ENCODE data around the gene SF3B5.
"Not testable (repeated sequence)": the region's sequence is repeated elsewhere in the genome, so short reads cannot be mapped to it uniquely, and the experiment has no call there.

The SF3B5 gene

DNA sequence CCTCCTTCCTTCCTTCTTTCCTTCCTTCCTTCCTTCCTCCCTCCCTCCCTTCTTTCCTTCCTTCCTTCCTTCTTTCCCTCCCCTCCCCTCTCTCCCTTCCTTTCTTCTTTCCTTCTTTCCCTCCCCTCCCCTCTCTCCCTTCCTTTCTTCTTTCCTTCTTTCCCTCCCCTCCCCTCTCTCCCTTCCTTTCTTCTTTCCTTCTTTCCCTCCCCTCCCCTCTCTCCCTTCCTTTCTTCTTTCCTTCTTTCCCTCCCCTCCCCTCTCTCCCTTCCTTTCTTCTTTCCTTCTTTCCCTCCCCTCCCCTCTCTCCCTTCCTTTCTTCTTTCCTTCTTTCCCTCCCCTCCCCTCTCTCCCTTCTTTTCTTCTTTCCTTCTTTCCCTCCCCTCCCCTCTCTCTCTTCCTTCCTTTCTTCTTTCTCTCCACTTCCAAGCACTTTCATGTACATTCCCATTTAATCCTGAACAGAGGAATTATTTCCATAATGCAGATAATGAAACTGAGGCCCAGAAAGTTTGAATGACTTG lies 36.9 kb upstream of the SF3B5 start:
- not testable (repeated sequence) for H3K27me3 ChIP-seq (ENCODE audit: control insufficient read depth, insufficient read depth, low read length); H3K4me1 ChIP-seq (ENCODE audit: control insufficient read depth, insufficient read depth, low read length); H3K4me3 ChIP-seq (ENCODE audit: low read depth, low read length); H3K27ac ChIP-seq (ENCODE audit: low read depth, low read length); H3K9me3 ChIP-seq (ENCODE audit: control insufficient read depth, insufficient read depth, low read length); H3K9ac ChIP-seq (ENCODE audit: low read depth, low read length); H3K36me3 ChIP-seq (ENCODE audit: control insufficient read depth, insufficient read depth, low read length)

DNA sequence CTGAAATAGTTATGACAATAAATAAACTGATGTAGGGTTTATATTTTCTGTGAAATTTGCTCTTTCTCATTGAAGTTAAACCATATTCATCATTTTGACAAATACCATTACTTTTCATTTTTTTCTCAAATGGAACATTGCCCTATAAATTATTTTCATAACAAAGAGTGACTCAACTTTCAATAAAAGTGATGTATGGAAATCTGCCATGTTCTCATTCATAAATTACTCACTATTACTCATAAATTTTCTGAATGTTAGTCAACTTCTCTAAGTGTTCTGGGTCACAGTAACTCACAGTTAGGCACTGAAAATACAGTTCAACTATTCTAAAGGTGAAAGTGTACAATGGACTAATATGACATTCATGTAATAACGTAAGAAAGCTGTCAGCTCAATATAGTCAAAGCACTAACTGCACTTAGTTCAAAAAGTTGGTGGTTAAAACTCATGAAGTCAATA lies 35.9 kb upstream of the SF3B5 start:
- Histone ChIP-seq H3K4me1 (ENCODE audit: control insufficient read depth, insufficient read depth, low read length) (no peaks in the 10 kb centered on the region), H3K9me3 (ENCODE audit: control insufficient read depth, insufficient read depth, low read length) (no peaks in the 10 kb centered on the region), H3K27ac (ENCODE audit: low read depth, low read length) (no peak overlapping the region), H3K9ac (ENCODE audit: low read depth, low read length) (no peak overlapping the region), H3K36me3 (ENCODE audit: control insufficient read depth, insufficient read depth, low read length) (no peaks in the 10 kb centered on the region), H3K4me3 (ENCODE audit: low read depth, low read length) (no peak overlapping the region), H3K27me3 (ENCODE audit: control insufficient read depth, insufficient read depth, low read length) (no peaks in the 10 kb centered on the region)

DNA sequence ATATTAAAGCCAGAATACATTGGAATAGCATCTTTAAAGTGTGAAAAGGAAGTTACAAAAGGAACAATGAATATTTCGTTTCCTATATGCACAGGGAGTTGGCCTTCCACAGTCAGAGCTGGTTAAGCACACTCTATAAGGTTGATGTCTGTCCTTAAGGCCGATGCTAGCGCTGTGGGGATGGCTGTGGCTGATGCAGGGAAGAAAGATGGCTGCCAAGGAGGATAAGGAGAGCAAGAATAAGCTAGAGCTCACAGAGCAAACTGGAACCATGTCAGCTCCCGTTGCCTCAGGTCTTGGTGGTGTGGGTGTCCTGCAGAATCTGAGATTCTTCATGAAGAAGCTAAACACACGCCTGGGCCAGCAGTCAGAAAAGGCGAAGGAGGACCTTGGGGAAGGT lies 34.1 kb upstream of the SF3B5 start:
- Histone ChIP-seq H3K4me1 (ENCODE audit: control insufficient read depth, insufficient read depth, low read length) (no peaks in the 10 kb centered on the region), H3K9me3 (ENCODE audit: control insufficient read depth, insufficient read depth, low read length) (no peaks in the 10 kb centered on the region), H3K4me3 (ENCODE audit: low read depth, low read length) (no peak overlapping the region), H3K9ac (ENCODE audit: low read depth, low read length) (no peak overlapping the region), H3K27me3 (ENCODE audit: control insufficient read depth, insufficient read depth, low read length) (no peaks in the 10 kb centered on the region), H3K27ac (ENCODE audit: low read depth, low read length) (no peak overlapping the region), H3K36me3 (ENCODE audit: control insufficient read depth, insufficient read depth, low read length) (no peaks in the 10 kb centered on the region)

DNA sequence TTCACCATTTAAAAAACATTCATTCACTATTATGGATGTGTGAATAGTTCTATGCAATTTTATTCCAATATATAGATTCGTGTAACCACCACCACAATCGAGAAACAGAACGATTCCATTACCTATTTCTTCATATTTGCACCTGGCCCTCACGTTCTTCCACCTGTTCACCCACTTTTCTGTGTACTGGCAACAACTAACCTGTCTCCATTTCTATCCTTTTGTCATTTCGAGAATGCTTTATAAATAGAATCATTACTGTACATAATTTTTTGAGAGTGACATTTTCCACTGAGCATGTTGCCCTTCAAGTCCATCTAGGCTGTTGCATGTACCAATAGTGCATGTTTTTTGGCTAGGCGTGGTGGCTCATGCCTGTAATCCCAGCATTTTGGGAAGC lies 31.7 kb upstream of the SF3B5 start:
- H3K4me3 ChIP-seq (ENCODE audit: low read depth, low read length): no peak overlapping the region

DNA sequence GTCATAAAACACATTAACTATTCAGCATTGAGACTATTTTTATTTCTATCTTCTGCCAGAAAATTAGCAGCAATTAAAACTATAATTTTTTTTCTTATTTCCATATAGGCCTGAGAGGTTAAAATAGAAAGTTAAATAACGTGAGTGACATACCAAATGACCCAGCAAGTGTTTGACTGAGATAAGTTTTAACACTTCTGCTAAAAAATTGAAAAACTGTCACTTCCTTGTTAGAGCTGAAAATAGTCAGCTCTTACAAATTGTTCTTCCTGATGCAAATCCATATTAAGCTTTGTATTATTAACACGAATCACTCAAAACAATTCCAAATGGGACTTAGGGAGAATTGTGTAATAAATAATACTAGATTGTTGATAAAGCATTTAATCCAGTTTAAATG lies 28.5 kb upstream of the SF3B5 start:
- no peaks in the 10 kb centered on the region for H3K27me3 ChIP-seq (ENCODE audit: control insufficient read depth, insufficient read depth, low read length)
- H3K9me3 ChIP-seq (ENCODE audit: control insufficient read depth, insufficient read depth, low read length): no peaks in the 10 kb centered on the region
- H3K4me1 ChIP-seq (ENCODE audit: control insufficient read depth, insufficient read depth, low read length): no peaks in the 10 kb centered on the region
- H3K4me3 ChIP-seq (ENCODE audit: low read depth, low read length): no peak overlapping the region
- no peaks in the 10 kb centered on the region for H3K36me3 ChIP-seq (ENCODE audit: control insufficient read depth, insufficient read depth, low read length)
- H3K9ac ChIP-seq (ENCODE audit: low read depth, low read length): no peak overlapping the region
- no peak overlapping the region for H3K27ac ChIP-seq (ENCODE audit: low read depth, low read length)

More for the DNA sequence above, 31.7 kb upstream of the SF3B5 start:
- Histone ChIP-seq H3K4me1 (ENCODE audit: control insufficient read depth, insufficient read depth, low read length) (no peaks in the 10 kb centered on the region), H3K9ac (ENCODE audit: low read depth, low read length) (no peak overlapping the region), H3K9me3 (ENCODE audit: control insufficient read depth, insufficient read depth, low read length) (no peaks in the 10 kb centered on the region), H3K27ac (ENCODE audit: low read depth, low read length) (no peak overlapping the region), H3K36me3 (ENCODE audit: control insufficient read depth, insufficient read depth, low read length) (no peaks in the 10 kb centered on the region), H3K27me3 (ENCODE audit: control insufficient read depth, insufficient read depth, low read length) (no peaks in the 10 kb centered on the region)

DNA sequence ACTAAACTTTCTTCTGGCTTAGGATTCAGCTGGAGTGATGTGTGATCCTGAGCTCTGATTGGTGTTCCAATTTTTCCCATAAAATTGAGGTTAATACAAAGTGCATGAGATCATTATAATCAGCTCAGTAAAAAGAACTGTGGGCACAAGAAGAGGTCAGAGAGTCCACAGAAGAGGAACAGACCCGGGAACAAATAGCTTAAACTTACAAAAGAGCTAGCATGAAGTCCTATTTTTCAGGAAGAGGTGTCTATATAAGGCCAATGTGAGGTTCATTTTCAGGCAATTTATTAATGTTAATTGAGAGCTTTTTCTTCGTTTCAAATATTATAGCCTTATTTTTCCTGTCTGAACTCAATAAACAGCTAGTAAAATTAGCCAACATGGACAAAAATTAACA lies 28.0 kb upstream of the SF3B5 start:
- no peak overlapping the region for H3K4me3 ChIP-seq (ENCODE audit: low read depth, low read length)
- H3K27ac ChIP-seq (ENCODE audit: low read depth, low read length): no peak overlapping the region
- no peak overlapping the region for H3K9ac ChIP-seq (ENCODE audit: low read depth, low read length)
- no peaks in the 10 kb centered on the region for H3K36me3 ChIP-seq (ENCODE audit: control insufficient read depth, insufficient read depth, low read length)
- no peaks in the 10 kb centered on the region for H3K4me1 ChIP-seq (ENCODE audit: control insufficient read depth, insufficient read depth, low read length)
- no peaks in the 10 kb centered on the region for H3K9me3 ChIP-seq (ENCODE audit: control insufficient read depth, insufficient read depth, low read length)
- no peaks in the 10 kb centered on the region for H3K27me3 ChIP-seq (ENCODE audit: control insufficient read depth, insufficient read depth, low read length)

DNA sequence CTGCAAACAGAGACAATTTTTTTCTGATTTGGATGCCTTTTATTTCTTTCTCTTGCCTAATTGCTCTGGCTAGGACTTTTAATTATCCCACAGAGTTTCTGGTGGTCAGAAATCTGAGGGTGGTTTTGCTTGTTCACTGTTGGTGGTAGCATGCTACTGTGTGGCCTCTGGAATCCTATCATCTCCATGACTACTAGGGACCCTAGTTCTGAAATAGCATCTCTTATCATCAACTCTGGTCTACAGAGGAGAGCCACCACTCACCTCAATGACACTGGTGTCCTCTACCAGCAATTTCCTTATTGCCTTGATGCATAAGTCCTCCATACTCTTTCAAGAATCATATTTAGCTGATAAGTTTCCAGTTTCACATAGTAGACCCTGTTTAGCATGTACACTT lies 27.5 kb upstream of the SF3B5 start:
- Histone ChIP-seq H3K9ac (ENCODE audit: low read depth, low read length) (no peak overlapping the region), H3K27ac (ENCODE audit: low read depth, low read length) (no peak overlapping the region), H3K4me1 (ENCODE audit: control insufficient read depth, insufficient read depth, low read length) (no peaks in the 10 kb centered on the region), H3K9me3 (ENCODE audit: control insufficient read depth, insufficient read depth, low read length) (no peaks in the 10 kb centered on the region), H3K36me3 (ENCODE audit: control insufficient read depth, insufficient read depth, low read length) (no peaks in the 10 kb centered on the region), H3K27me3 (ENCODE audit: control insufficient read depth, insufficient read depth, low read length) (no peaks in the 10 kb centered on the region), H3K4me3 (ENCODE audit: low read depth, low read length) (no peak overlapping the region)

DNA sequence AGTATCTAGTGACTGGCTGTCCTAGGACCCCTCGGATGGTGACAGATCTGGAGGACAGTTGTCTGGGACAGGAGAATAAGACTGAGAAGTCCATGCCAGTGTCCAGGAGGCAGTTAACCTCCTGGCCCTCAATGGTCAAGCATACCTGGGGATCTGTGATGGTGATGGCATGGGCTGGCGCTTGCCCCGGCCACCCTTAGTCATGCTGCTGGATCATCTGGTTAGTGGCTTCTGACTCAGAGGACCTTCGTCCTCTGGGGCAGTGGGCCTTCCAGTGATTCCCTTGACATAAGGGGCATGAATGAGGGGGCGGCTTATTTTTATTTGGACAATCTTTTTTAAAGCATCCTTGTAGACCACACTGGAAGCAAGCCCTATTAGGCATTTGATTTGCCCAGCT lies 24.0 kb upstream of the SF3B5 start:
- no peak overlapping the region for H3K4me3 ChIP-seq (ENCODE audit: low read depth, low read length)
- H3K4me1 ChIP-seq (ENCODE audit: control insufficient read depth, insufficient read depth, low read length): no peaks in the 10 kb centered on the region
- H3K27me3 ChIP-seq (ENCODE audit: control insufficient read depth, insufficient read depth, low read length): no peaks in the 10 kb centered on the region
- no peaks in the 10 kb centered on the region for H3K36me3 ChIP-seq (ENCODE audit: control insufficient read depth, insufficient read depth, low read length)
- no peak overlapping the region for H3K27ac ChIP-seq (ENCODE audit: low read depth, low read length)
- no peaks in the 10 kb centered on the region for H3K9me3 ChIP-seq (ENCODE audit: control insufficient read depth, insufficient read depth, low read length)
- H3K9ac ChIP-seq (ENCODE audit: low read depth, low read length): no peak overlapping the region

DNA sequence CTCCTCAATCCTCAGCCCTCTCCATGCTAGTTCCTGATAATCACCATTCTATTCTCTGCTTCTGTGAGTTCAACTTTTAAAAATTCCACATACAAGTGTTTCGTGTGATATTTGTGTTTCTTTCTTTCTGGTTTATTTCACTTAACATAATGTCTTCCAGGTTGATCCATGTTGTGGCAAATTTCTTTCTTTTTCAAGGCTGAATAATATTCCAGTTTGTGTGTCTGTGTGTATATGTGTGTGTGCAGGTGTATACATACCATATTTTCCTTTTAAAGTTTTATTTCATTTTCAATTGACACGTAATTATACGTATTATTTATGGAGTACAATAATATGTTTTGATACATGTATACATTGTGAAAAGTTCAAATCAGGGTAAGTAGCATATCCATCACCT lies 19.8 kb upstream of the SF3B5 start:
- H3K4me1 ChIP-seq (ENCODE audit: control insufficient read depth, insufficient read depth, low read length): no peaks in the 10 kb centered on the region

DNA sequence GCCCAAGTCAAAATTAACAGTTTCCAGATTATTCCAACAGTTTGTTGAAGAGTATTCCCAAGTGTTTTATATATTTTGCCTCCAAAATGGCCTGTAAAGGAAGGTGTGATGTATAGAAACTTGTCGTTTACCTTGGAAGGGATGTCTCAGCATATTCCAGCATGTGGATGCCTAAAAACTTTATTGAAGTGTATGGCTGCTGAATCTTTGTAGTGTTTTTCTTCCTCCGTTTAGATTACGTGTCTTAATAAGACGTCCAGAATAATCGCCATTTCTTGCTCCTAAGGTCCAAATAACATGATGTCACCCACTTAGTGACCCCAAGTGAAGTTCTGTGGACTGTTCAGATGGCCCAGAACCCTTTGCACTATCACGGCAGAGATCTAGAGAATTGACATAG lies 18.0 kb upstream of the SF3B5 start:
- H3K4me1 ChIP-seq (ENCODE audit: control insufficient read depth, insufficient read depth, low read length): no peaks in the 10 kb centered on the region
- no peaks in the 10 kb centered on the region for H3K36me3 ChIP-seq (ENCODE audit: control insufficient read depth, insufficient read depth, low read length)
- no peak overlapping the region for H3K4me3 ChIP-seq (ENCODE audit: low read depth, low read length)
- no peaks in the 10 kb centered on the region for H3K9me3 ChIP-seq (ENCODE audit: control insufficient read depth, insufficient read depth, low read length)
- H3K27me3 ChIP-seq (ENCODE audit: control insufficient read depth, insufficient read depth, low read length): no peaks in the 10 kb centered on the region
- no peak overlapping the region for H3K27ac ChIP-seq (ENCODE audit: low read depth, low read length)
- no peak overlapping the region for H3K9ac ChIP-seq (ENCODE audit: low read depth, low read length)

More for the DNA sequence above, 19.8 kb upstream of the SF3B5 start:
- no peak overlapping the region for H3K4me3 ChIP-seq (ENCODE audit: low read depth, low read length)
- H3K27ac ChIP-seq (ENCODE audit: low read depth, low read length): no peak overlapping the region
- no peak overlapping the region for H3K9ac ChIP-seq (ENCODE audit: low read depth, low read length)
- H3K36me3 ChIP-seq (ENCODE audit: control insufficient read depth, insufficient read depth, low read length): no peaks in the 10 kb centered on the region
- no peaks in the 10 kb centered on the region for H3K9me3 ChIP-seq (ENCODE audit: control insufficient read depth, insufficient read depth, low read length)
- H3K27me3 ChIP-seq (ENCODE audit: control insufficient read depth, insufficient read depth, low read length): no peaks in the 10 kb centered on the region

DNA sequence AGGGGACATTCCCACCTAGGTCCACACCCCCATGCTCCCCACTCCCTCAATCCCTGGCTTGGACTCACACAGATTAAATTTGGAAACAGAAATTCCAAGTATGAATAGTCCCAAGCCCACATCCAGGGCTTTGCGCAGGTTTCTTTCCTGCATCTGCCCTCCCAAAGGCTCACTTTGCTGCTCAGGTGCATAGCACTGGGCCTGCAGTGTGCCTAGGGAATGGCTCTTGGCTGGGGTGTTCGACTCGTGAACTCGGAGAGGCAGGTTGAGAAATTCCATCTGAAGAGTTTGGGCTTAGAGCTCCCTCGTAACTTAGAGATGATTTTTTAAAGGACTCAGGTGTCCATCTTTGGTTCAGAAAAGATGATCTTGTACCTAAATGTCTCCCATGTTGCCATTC lies 14.8 kb upstream of the SF3B5 start:
- Histone ChIP-seq H3K27ac (ENCODE audit: low read depth, low read length) (no peak overlapping the region), H3K4me3 (ENCODE audit: low read depth, low read length) (no peak overlapping the region), H3K27me3 (ENCODE audit: control insufficient read depth, insufficient read depth, low read length) (no peaks in the 10 kb centered on the region), H3K36me3 (ENCODE audit: control insufficient read depth, insufficient read depth, low read length) (no peaks in the 10 kb centered on the region), H3K9ac (ENCODE audit: low read depth, low read length) (no peak overlapping the region), H3K9me3 (ENCODE audit: control insufficient read depth, insufficient read depth, low read length) (no peaks in the 10 kb centered on the region), H3K4me1 (ENCODE audit: control insufficient read depth, insufficient read depth, low read length) (no peaks in the 10 kb centered on the region)

DNA sequence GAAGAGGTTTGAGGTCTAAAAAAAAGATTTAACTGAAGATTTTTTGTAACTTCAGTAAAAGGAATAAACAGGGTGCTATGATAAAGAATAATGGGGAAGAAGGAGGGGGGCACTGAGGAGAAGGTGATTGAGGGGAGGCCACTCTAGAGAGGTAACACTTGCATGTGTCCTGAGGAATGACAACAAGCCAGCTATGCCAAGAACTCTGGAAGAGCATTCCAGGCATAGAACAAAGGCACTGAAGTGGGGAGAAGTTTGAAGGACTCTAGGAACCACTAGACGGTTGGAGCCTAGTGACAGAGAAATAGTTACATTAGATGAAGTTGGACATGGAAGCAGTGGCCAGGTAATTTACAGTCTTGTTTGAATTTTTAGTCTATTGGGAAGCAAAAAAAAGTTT lies 10.8 kb upstream of the SF3B5 start:
- Histone ChIP-seq H3K27ac (ENCODE audit: low read depth, low read length) (no peak overlapping the region), H3K9me3 (ENCODE audit: control insufficient read depth, insufficient read depth, low read length) (no peaks in the 10 kb centered on the region), H3K36me3 (ENCODE audit: control insufficient read depth, insufficient read depth, low read length) (no peaks in the 10 kb centered on the region), H3K4me3 (ENCODE audit: low read depth, low read length) (no peak overlapping the region), H3K4me1 (ENCODE audit: control insufficient read depth, insufficient read depth, low read length) (no peaks in the 10 kb centered on the region), H3K9ac (ENCODE audit: low read depth, low read length) (no peak overlapping the region), H3K27me3 (ENCODE audit: control insufficient read depth, insufficient read depth, low read length) (no peaks in the 10 kb centered on the region)

Measured in HUES48 (cell line).